HG02759 (cell line): ENCODE measurements around the gene MUC5B.

Source experiments
- ATAC-seq: cut with Tn5 transposase; IDR thresholded peaks from one replicate; pipeline ENCODE4 v1.9.1; 2021; ENCODE audit warnings: mild to moderate bottlenecking, moderate library complexity; ENCODE audit not compliant: unreplicated experiment

MUC5B gene

GRCh38 chr11:1279674-1280055 lies 56.8 kb downstream of the MUC5B start:
- no peak for ATAC-seq

DNA sequence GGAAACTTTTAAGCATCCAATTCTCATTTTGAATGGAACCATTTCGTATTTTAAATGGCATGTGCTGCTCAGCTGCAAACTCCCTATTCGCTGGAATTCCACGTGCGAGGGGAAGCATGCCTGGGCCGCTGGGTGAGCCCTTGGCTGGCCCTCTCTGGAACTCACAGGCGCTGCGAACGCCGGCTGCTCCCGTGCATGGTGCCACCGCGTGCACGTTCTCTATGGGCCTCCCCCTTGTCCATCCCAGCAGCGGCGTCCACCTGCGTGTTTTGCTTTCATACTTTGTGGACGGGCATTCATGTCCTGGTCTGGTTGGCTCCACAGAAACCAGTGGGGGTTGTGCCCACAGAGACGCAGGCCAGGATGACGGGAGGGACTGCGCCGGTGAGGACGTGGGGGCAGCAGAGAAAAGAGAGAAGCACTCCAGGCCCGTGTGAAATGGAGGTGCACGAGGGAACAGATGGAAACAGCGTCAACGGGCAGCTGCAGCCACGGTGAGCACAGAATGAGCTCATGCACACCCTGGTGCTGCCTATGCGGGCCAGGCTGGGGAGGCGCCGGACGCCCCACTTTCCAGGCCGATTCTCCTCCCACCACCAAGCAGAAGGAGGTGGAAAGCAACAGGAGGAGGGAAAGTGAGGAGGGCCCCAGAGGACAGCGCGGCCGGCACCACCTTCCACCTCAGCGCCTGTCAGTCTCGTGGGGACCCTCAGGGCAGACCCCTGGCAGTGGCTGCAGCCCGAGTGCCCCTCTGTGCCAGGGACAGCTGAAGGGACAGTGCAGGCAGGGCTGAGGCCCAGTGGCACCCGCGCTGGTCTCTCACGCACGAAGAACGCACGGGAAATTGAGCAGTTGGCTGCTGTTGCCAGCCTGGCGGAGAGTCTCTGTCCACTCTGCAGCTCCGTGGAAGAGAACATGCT lies 57.5 kb downstream of the MUC5B start:
- no peak for ATAC-seq

DNA sequence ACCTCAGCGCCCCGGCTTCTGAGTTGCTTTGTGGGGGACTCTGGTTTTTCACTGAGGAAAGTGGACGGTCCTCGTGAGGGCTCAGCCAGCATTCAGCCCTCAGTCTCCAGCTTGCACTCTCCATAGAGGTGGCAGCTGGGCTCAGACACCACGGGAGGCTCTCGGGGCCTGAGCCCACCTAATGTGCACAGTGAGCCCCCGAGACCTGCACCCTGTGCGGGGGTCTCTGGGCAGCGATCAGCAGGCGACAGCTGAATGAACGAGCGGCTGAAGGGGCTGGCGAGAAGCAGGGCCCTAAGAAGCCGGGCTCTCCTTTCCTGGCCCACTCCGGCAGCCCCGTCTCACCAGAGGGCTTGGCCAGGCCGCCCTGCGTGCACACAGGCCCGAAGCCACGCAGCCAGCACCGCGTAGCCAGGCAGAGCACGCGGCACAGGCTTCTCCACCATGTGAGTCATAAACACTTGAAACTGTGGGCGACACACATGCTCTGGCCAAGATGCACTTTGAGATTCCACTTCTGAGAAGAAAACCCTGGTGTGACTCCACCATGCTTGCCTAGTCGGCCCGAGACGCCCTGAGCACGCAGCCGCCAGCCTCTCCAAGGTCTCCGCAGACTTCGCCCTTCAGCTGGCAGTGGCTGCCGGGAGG lies 58.6 kb downstream of the MUC5B start:
- no peak for ATAC-seq

- no peak for ATAC-seq
Observed at GRCh38 chr11:1281974-1282365, 59.1 kb downstream of the MUC5B start.

- no peak for ATAC-seq
Observed at GRCh38 chr11:1283091-1283511, 60.2 kb downstream of the MUC5B start.

GRCh38 chr11:1283906-1284305 lies 61.0 kb downstream of the MUC5B start:
- ATAC-seq: no peak

GRCh38 chr11:1285316-1285744 lies 62.5 kb downstream of the MUC5B start:
- ATAC-seq: no peak

DNA sequence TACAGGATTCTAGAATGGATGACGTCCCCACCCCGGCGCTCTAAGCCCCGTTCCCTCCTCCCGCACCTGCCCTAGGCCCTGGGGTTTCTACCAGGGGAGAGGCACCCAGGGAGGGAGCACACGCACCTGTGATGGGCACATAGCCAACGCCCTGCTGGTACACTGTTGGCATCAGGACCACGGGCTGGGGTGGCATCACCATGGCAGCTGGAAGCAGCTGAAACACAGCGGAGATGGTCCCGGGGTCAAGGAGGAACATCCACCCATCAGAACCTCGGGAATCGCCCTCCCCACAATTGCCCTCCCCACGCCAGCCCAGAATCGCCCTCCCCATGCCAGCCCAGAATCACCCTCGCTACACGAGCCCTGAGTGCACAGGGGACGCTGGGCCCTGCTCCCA lies 63.0 kb downstream of the MUC5B start:
- ATAC-seq: no peak

- ATAC-seq: no peak
Observed at GRCh38 chr11:1287928-1288327, 65.1 kb downstream of the MUC5B start.

- no peak for ATAC-seq
Observed at GRCh38 chr11:1288426-1289151, 65.7 kb downstream of the MUC5B start.

DNA sequence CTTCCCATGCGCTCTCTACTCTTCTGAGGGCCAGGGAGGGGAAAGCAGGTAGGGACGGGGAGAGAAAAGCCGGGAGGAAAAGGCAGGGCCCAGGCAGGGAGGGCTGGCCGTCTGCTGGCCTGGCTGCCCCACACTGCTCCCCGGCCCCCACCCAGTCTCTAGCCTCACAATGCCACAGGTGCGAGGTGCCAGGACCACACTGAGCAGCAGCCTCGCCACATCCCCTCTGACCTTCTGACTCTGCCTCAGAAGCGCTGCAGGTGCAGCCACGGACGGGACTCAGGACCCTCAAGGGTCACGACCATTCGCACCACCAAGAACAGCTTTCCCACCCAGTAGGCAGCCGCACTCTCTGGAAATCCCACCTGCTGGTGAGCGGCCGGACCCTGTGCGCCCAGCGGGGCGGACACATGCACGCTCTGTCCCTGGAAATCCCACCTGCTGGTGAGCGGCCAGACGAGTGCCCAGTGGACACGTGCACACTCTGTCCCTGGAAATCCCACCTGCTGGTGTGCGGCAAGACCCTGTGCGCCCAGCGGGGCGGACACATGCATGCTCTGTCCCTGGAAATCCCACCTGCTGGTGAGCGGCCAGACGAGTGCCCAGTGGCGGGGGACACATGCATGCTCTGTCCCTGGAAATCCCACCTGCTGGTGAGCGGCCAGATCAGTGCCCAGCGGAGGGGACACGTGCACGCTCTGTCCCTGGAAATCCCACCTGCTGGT lies 66.5 kb downstream of the MUC5B start:
- ATAC-seq: no peak

DNA sequence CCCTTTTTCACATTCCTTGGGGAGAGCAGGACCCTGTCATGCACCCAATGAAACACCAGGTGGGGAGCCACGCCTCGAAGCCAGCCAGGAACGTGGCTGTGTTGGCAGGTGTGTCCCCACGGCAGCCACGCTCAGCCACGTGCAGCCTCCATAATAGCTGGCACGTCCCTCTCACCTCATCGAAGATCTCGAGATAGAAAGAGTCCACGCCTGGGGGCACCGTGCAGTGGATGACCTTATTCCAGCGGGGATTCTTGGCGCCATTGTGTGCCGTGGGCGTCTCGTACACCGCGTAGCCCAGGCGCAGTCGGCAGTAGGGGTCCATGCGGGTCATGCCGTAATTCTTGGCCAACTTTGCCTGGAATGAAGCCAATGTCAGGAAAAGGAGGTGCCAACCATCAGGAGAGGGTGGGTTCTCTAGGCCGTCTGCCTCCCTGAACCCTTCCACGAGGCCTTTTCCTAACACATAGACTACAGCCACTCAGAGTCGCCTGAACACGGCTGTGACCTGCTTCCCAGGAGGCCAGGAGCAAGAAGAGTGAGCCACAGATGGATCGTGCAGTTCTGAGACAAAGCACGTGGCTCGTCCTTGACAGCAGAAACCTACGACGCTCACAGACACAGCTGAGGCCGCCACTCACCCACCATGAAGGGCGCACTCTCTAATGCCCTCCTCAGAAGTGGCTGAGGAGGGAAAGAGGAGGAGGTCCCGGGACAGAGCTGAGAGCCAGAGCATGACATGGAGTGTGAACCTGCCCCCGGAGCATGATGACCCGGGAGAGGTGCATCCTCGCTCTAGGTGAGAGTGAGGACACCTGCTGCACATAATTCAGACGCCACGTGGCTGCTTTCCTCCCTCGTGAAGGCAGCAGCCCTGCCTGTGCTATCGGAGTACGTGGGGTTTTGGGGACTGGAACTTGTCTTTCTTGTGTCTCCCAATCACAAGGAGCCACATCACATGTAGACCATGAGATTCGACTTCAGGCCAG lies 67.5 kb downstream of the MUC5B start:
- no peak for ATAC-seq

DNA sequence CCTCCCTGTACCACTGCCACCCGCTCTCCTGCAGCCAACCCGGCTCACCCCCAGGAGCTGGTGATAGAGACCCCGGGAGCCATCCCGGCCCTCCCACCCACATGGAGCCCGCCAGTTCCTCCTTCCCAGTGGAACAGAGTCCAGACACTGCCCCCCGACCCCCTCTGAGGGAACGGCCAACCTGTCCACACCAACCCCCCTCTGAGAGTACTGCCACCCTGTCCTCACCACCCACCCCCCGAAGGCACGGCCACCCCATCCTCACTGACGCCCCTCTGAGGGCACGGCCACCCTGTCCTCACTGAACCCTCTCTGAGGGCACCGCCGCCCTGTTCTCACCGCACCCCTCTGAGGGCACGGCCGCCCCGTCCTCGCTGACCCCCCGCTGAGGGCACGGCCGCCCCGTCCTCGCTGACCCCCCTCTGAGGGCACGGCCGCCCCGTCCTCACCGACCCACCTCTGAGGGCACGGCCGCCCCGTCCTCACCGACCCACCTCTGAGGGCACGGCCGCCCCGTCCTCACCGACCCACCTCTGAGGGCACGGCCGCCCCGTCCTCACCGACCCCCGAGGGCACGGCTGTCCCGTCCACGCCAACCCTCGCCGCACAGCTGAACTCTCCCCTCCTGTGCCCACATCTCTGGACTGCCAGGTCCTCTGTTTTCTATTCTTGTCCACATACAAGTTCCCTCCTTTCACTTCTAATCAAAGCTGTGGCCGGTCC lies 68.6 kb downstream of the MUC5B start:
- ATAC-seq: no peak

GRCh38 chr11:1292018-1292643 lies 69.3 kb downstream of the MUC5B start:
- no peak for ATAC-seq

GRCh38 chr11:1292644-1293618 lies 70.1 kb downstream of the MUC5B start:
- ATAC-seq: no peak

DNA sequence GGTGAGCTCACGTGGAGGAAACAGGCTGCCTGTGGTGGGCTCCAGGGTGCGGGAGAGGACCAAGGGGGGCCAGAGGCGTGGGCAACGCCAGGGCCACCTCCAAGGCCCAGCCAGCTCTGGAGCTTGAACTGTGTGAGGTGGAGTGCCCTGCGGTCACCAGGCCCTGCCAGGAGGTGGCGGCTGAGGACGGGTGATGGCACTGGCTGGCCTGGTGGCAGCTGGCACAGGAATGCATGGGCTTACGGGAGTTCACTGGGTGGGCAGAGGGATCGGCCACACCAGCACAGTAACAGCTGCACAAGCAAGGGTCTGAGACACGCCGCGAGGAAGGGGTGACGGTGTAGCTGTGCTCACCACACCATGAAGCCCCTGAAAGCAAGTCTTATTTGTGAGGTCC lies 70.8 kb downstream of the MUC5B start:
- no peak for ATAC-seq

DNA sequence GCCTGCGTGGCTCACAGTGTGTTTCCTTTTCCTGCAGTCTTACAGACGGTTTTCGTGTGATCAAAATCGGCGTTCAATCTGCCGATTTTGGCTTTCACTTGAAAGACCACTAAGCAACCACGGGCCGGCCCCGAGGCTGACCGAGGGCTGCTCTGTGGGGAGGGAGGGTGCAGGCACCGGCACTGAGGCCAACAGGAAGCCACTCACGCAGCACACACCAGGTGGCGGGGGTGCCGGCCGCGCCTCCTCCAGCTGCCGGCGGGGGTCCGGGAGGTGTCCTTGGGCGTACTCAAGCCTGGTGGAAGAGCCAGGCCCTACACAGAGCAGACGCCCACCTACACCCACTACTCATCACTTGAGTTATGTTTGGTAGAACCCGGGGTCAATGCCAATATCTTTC lies 72.2 kb downstream of the MUC5B start:
- ATAC-seq: no peak

DNA sequence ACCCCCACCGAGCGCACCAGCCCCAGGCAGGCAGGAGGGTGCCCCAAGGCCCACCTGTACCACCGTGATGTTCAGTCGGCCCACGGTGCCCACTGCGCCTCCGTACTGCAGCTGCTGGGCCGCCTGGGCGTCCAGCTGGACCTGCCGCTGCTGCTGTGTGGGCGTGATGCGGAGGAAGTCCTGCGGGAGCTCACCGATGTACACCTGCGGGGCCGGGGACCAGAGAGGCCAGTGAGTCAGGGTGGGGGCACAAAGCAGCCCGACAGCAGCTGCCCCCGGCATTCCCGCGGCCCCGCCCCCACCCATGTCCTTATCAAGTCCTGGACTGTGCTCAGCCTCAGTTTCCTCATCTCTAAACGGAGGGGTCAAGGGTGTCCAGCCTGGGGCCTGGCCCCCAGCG lies 72.7 kb downstream of the MUC5B start:
- ATAC-seq: no peak
